Activated CD4-positive, alpha-beta T cell treated with anti-CD3 and anti-CD28 coated beads, Interleukin-2, amount 50 U/mL, for 4 hours (primary cell): ENCODE measurements around the gene ASB3.
"Not testable (repeated sequence)": the region's sequence is repeated elsewhere in the genome, so short reads cannot be mapped to it uniquely, and the experiment has no call there.

ENCODE experiments used
- DNase-seq, 2 experiments: peaks; one replicate each; pipeline ENCODE4 v3.0.0-alpha.2; 2020

ASB3 gene

DNA sequence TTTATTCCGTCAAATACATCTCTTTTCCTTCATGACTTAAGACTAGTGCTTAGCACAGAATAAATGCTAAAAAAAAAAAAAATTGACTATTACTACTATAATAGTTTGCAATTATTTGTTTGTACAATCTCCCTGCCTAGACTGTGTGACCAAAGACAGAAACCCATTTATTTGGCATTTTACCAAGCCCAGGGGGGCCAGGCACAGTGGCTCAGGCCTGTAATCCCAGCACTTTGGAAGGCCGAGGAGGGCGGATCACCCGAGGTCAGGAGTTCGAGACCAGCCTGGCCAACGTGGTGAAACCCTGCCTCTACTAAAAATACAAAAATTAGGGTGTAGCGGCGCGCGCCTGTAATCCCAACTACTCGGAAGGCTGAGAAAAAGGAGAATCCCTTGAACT lies 1.4 kb downstream of the ASB3 start:
- DNase-seq: no peak

- no peak for DNase-seq
Measured at GRCh38 chr2:53784436-53784835, 2.3 kb downstream of the ASB3 start.

DNA sequence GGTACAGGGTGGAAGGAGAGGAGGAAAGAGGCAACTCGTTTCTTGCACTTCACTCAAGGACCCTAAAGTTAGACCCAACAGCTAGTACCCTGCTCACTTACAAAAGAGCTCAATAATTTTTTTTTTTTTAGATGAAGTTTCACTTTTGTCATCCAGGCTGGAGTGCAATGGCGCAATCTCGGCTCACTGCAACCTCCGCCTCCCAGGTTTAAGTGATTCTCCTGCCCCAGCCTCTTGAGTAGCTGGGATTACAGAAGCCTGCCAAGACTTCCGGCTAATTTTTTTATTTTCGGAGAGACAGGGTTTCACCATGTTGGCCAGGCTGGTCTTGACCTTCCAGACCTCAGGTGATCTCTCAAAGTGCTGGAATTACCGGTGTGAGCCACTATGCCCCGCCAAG lies 4.1 kb downstream of the ASB3 start:
- no peak for DNase-seq

DNA sequence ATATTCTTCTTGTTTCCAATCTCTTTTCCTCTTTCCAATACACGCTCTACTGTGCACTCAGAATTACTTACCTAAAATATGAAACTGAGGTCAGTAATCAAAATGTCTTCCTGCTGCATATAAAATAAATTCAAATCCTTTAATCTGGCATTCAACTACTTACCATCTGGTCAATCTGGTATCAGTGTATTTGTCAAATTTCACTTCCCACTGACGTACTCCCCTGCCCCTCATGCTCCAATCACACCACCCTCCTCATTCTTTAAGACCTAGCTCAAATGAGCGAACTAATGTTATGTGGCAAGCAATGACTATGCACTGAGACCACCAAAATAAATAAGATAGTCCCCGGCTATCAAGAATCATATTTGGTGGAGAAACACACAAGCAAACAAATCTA lies 6.7 kb downstream of the ASB3 start:
- no peak for DNase-seq

DNA sequence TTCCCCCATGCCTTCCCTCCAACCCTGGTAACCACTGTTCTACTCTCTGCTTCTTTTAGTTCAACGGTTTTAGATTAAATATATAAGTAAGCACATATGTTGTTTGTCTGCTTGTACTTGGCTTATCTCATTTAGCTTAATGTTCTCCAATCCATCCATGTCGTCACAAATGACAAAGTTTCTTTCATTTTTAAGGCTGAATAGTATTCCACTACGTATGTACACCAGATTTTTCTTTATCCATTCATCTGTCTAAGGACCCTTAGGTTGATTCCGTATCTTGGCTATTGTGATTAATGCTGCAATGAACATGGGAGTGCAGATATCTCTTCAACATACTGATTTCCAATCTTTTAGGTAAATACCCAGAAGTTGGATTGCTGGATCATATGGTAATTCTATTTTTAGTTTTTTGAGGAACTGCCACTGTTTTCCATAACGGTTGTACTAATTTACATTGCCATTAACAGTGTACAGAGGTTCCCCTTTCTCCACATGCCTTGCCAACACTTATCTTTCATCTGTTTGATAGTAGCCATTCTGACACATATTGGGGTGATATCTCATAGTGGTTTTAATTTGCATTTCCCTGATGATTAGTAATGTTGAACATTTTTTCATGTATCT lies 8.1 kb downstream of the ASB3 start:
- DNase-seq: no peak

- no peak for DNase-seq
Measured at GRCh38 chr2:53777134-53777533, 9.6 kb downstream of the ASB3 start.

DNA sequence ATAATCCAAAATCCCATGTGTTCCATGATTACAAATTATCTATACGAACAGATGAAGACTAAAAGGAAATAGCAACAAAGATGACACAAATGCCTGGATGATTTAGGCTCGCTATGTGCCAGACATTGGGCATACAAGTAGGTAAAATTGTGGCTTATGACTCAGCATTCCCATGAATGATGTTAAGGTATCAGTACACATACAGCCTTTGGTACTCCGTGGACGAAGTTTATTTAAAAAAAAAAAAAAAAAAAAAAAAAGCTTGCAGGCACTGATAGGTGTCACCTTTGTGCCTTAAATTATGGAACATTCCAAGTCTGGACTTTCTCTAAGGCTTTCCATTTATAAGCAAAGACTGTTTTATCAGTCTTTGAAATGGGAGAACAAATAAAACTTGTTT lies 16.5 kb downstream of the ASB3 start:
- DNase-seq: no peak

GRCh38 chr2:53769318-53769945 lies 17.3 kb downstream of the ASB3 start:
- no peak for DNase-seq

DNA sequence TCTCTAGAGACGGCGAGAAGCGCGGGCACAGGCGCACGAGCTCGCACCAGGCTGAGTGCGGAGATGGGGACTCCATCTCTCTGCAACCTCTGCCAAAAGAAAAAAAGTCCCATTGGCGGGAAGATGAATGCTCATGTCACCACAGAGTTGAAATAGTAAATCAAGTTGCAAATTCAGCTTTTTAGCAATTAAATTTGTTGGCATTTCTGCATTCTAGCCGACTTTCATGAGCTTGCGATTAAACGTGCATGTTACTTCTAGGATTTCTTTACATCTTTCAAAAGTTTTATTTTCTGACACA lies 18.6 kb downstream of the ASB3 start:
- DNase-seq: no peak

GRCh38 chr2:53767405-53768241 lies 19.1 kb downstream of the ASB3 start, which contains the start of gene CHAC2:
TSS of gene CHAC2 (plus strand) at chr2:53767804. CDS start at chr2:53767887, 83 bp downstream.
- DNase-seq: peak; percentile 78 to 81

DNA sequence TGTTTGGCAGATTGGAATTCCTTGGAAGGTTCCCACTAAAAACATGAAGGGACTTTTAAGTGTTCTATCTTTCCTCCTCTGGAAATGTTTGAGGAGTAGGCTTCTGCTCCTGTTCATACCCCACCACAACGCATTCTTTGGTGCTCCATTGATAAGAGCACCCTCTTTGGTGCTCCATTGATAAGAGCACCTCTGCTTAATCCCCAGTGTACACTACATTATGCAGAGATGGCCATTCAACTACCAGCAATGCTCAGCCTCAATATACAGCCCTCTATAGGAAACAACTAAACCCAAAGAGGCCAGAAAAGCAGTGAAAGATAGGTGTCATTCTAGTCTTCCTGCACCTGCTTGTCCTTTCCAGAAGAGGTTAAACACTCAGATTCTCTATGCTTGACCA lies 21.0 kb downstream of the ASB3 start:
- DNase-seq: no peak

DNA sequence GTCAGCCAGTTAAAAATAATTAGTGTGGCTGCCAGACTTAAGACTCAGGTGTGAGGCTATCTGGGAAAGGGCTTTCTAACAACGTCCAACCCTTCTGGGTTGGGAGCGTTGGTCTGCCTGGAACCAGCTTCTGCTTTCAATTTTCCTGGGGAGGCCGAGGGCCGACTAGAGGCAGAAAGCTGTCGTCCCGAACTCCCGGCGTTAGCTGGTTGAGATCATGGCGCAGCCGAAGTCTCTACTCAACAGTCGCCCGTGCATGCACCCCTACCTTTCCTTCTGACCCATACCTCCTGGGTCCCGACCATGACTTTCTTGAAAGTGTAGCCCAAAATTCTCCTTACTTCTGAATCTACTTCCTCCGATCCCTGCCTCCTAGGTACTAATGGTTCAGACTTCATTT lies 29.5 kb downstream of the ASB3 start:
- not testable (repeated sequence) for DNase-seq

DNA sequence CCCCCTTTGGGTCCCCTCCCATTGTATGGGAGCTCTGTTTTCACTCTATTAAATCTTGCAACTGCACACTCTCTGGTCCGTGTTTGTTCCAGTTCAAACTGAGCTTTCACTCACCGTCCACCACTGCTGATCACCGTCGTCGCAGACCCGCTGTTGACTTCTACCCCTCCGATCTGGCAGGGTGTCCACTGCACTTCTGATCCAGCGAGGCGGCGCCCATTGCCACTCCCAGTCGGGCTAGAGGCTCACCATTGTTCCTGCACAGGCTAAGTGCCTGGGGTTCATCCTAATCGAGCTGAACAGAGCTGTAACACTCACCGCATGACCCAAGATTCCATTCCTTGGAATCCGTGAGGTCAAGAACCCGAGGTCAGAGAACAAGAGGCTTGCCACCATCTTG lies 30.1 kb downstream of the ASB3 start:
- no peak for DNase-seq

GRCh38 chr2:53755121-53755520 lies 31.6 kb downstream of the ASB3 start:
- no peak for DNase-seq

DNA sequence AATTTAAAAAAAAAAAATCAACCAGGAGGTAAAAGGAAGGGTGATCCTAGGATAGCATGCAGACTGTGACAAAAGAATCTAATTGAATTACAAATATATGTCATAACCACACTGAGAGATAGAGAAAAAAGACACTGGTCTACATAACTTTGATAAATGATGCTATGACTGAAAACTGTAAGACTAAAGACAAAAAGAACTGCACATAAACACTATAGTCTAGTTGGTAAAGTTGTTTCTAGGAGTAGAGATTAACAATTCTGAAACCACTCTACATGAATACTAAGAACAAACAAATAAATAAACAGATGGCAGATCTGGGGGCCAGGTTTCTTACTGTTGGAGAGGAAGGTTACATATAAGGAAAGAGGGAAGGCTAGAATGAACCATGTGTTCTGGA lies 33.7 kb downstream of the ASB3 start:
- DNase-seq: no peak

DNA sequence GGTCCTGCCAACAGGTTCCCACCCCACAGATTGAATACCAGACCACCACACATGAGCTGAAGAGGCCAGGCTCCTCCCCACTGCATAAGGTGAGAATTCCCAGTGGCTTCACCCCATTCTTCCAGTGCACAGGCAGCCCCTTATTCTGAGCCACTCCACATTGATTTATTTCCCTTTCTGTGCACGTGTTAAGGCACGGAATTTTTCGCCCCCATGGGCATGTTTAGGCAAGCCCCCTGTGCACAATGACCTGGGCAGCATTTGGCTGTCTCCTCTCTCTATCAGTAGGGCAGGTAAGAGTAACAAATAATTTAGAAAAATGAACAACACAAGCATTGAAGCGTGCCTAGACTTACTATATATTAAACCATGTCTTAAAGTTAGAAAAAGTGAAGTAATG lies 34.4 kb downstream of the ASB3 start:
- no peak for DNase-seq

- DNase-seq: no peak
Measured at GRCh38 chr2:53751728-53752127, 35.0 kb downstream of the ASB3 start.

GRCh38 chr2:53750041-53750768 lies 36.5 kb downstream of the ASB3 start:
- no peak for DNase-seq

GRCh38 chr2:53744395-53745065 lies 42.2 kb downstream of the ASB3 start:
- DNase-seq: no peak

GRCh38 chr2:53740170-53740569 lies 46.6 kb downstream of the ASB3 start:
- DNase-seq: no peak

DNA sequence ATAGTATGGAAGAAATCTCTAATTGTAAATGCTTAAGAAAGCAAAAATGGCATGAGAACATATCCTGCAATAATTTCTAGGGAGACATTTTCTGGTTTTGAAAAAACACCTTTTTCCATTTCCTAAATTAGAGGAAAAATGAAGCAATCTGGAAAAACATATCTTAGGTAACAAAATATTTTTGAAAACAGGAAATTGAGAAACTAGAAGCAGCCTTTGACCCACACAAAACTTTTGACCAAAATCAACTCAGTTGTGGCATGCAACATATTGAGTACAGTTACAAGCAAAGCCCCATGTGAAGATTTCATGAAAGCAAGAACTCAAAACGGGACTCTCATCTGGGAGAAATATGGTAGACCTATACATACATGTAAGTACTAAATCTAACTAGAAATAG lies 47.7 kb downstream of the ASB3 start:
- DNase-seq: no peak

DNA sequence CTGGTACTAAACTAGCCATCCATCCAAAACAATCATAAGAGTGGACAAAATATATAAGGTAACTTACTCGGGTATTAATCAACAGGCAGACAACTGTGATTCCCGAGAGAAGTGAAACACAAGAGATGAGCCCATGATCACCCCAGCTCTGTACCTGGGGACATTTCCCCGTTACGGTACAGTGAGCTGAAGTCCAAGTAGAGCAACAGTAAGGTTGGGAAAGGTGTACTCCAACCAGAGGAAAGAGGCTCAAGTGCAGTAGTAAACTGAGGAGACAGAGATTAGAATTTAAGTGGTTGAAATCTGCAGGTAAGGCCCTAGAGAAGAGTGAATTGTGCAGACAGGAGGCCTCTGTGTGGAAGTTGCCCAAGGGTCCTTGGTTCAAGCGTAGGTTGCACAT lies 49.7 kb downstream of the ASB3 start:
- DNase-seq: no peak

DNA sequence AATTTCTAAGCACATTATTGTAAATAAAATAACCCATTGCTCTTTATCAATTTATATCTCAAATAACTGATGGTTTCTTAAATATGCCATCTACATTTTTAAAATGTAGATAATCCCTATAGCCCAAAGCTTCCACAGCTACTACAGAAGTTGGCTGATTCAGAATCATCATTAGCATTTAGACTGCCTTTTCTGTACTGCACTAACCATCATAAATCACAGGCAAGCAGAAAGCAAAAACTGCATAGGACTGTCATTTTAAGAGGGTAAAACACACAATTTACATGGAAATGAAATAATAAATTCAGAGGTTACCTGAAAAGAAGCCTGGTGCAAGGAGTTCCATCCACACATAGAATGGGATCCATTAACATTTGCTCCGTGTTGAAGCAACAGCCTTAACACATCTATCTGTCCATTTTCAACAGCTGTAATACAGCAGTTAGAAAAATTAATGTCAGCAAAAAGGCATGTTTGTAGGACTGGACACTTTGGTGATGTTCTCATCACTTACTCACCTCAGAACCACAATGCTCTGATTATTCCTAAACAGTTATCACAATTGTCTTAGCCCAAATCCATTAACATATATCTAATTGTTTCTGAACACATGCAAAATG lies 57.5 kb downstream of the ASB3 start:
- DNase-seq: no peak
